Esophagus (tissue), 2 donors: ENCODE measurements around the gene TBK1. TPM values are rescaled to one million over a fixed set of nuclear protein-coding genes. Genes with fewer than 3 reads are reported as not detected.
A peak's percentile ranks its signal among the peaks of the same experiment; 100 is the strongest.

Source experiments
- H3K27ac ChIP-seq, 2 donors: one replicate each; pipeline ENCODE4 v1.5.1; 2013; ENCODE audit warnings: low read depth in 2 of 2, mild to moderate bottlenecking in 2 of 2, inconsistent platforms in 1 of 2, low read length in 1 of 2, moderate library complexity in 1 of 2
- H3K27me3 ChIP-seq, 2 donors: one replicate each; pipeline ENCODE4 v1.6.1; 2013; ENCODE audit warnings: low read length in 2 of 2, control low read depth in 1 of 2, mild to moderate bottlenecking in 1 of 2; ENCODE audit not compliant: insufficient read depth in 2 of 2, control insufficient read depth in 1 of 2
- H3K36me3 ChIP-seq, 2 donors: one replicate each; pipeline ENCODE4 v1.6.1; 2013; ENCODE audit warnings: low read length in 1 of 2; ENCODE audit not compliant: control insufficient read depth in 2 of 2, insufficient read depth in 2 of 2
- H3K4me1 ChIP-seq, 2 donors: one replicate each; pipeline ENCODE4 v1.6.1; 2013; ENCODE audit warnings: low read length in 1 of 2; ENCODE audit not compliant: control insufficient read depth in 2 of 2, insufficient read depth in 2 of 2
- H3K4me3 ChIP-seq, 2 donors: one replicate each; pipeline ENCODE4 v1.5.1; 2013; ENCODE audit warnings: low read length in 2 of 2, mild to moderate bottlenecking in 2 of 2, low read depth in 1 of 2, moderate library complexity in 1 of 2
- H3K9me3 ChIP-seq, 2 donors: one replicate each; pipeline ENCODE4 v1.6.1; 2013; ENCODE audit warnings: mild to moderate bottlenecking in 2 of 2, low read depth in 1 of 2, low read length in 1 of 2, moderate library complexity in 1 of 2; ENCODE audit not compliant: control insufficient read depth in 2 of 2, insufficient read depth in 1 of 2
- WGBS, 2 donors: extraction: QIAGEN DNeasy Blood & Tissue Kit; methylation state at CpG; one replicate each; pipeline ENCODE4 v1.1.7; 2013; 5-methylcytosine and 5-hydroxymethylcytosine counted together
- polyA plus RNA-seq, 2 donors: library from polyadenylated mRNA; stranded (reverse); fragments of 200-250 nt; gene quantifications; one replicate each; pipeline ENCODE4 v1.2.3, GENCODE V29; 2013
- donor health status: healthy with polysubstance abuse.
- donor health status: Bipolar disorder and iron deficiency.

TBK1 gene
- polyA plus RNA-seq, 2 donors, result 10.1 to 11.7 TPM

- peaks cover 0 to 4% of the 10 kb centered on the region in 2 donors for H3K36me3 ChIP-seq
- H3K27ac ChIP-seq, result no peak overlapping the region
- no peaks in the 10 kb centered on the region for H3K9me3 ChIP-seq
- WGBS, 2 donors, result 55 to 70% methylated on average over 2 of the region's 2 CpGs
- no peaks in the 10 kb centered on the region for H3K4me1 ChIP-seq
- no peak overlapping the region for H3K4me3 ChIP-seq
- no peaks in the 10 kb centered on the region for H3K27me3 ChIP-seq
Observed at GRCh38 chr12:64450057-64450640, 1.8 kb upstream of the TBK1 start.

DNA sequence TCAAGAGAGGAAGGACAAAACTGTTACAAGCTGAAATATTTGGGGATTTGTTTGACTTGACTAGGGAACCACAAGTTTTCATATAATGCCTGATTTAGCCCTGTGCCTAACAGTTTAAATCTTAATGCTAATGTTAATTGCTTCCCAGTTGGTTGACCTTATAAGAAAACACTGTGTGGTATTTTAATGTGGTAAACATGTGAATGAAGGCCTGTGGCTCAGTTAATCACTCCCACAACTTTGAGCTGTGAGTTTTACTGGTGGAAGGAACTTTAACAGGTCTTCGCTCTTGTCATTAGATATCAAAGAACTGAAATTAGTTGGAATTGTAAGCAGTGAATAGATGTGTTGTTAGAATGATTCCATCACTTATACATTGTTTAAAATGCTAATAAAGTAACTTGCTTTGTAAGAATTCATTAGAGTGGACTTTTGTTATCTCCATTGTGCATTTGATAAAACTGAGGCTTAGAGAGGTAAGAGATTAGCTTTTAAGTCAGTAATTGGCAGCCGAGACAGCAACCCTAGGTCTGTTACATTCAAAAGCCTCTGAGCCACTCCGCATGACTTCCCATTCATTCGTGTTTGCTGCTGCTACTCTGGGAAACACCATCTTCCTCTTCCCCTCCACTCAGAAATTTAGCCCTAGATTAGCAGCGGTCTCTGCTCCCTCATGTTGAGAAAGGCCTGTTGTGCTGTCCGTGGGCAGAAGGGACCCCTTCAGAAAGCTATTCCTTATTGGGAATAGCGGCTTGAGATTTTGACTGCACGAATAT is 1.0 kb upstream of the TBK1 start:
- Histone ChIP-seq H3K27ac (peak overlapping the region in 1 of 2 donors; percentile 22), H3K36me3 (peaks cover 0 to 4% of the 10 kb centered on the region in 2 donors), H3K27me3 (no peaks in the 10 kb centered on the region), H3K9me3 (no peaks in the 10 kb centered on the region), H3K4me3 (peak overlapping the region in 1 of 2 donors; percentile 96), H3K4me1 (no peaks in the 10 kb centered on the region)
- WGBS, 2 donors, result 19 to 22% methylated on average over 8 of the region's 8 CpGs

DNA sequence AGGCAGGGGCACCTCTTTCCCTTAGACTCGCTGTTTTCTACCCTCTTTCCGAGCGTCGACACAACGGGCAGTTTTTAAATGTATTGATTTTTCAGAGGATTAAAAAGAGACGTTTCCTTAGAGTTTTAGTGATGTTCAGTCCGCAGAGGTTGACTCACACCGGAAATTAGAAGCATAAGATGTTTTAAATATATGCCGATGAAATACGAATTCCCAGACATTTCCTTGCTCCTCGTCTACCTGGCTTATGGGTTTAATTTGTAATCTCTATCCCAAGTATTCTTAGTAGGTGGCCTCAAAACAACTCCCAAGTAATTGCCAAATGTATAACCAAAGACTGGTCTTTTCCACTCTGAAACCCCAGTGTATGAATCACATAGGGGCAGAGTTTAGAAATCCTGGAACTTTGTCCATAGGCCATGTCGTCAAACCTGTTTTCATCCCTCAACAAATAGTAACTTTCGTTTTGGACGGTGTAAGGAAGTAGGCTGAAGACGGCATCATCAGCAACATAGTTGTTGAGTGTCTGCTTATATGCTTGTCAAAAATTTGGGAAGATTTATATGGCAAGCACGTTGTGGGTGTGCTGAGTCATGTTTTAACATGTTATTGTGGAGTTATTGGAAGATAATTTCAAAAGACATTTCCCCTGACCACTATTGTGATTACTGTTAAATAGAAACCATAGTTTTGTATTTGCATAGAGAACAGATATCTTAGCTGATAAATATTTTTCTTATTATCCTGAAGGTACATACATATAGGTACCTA is 824 bp downstream of the TBK1 start:
- H3K4me3 ChIP-seq, result peak overlapping the region; percentile 96
- H3K9me3 ChIP-seq, result no peaks in the 10 kb centered on the region
- H3K36me3 ChIP-seq, result no peaks in the 10 kb centered on the region
- H3K4me1 ChIP-seq, result no peaks in the 10 kb centered on the region
- no peaks in the 10 kb centered on the region for H3K27me3 ChIP-seq
- H3K27ac ChIP-seq, result peak overlapping the region; percentile 98 to 99
- WGBS, 2 donors, result 0 to 1% methylated on average over 16 of the region's 16 CpGs

GRCh38 chr12:64455506-64455905 is 3.6 kb downstream of the TBK1 start:
- Histone ChIP-seq H3K27ac (no peak overlapping the region), H3K27me3 (no peaks in the 10 kb centered on the region), H3K36me3 (no peaks in the 10 kb centered on the region), H3K9me3 (no peaks in the 10 kb centered on the region), H3K4me3 (no peak overlapping the region), H3K4me1 (peaks cover 0 to 2% of the 10 kb centered on the region in 2 donors)
- WGBS, 2 donors, result 76 to 83% methylated on average over 1 of the region's 1 CpG

GRCh38 chr12:64456119-64456518 is 4.2 kb downstream of the TBK1 start:
- Histone ChIP-seq H3K36me3 (no peaks in the 10 kb centered on the region), H3K27me3 (no peaks in the 10 kb centered on the region), H3K4me1 (peaks cover 0 to 2% of the 10 kb centered on the region in 2 donors), H3K27ac (no peak overlapping the region), H3K9me3 (no peaks in the 10 kb centered on the region), H3K4me3 (no peak overlapping the region)

GRCh38 chr12:64457032-64457431 is 5.1 kb downstream of the TBK1 start:
- peaks cover 0 to 2% of the 10 kb centered on the region in 2 donors for H3K4me1 ChIP-seq
- H3K27ac ChIP-seq, result no peak overlapping the region
- H3K27me3 ChIP-seq, result no peaks in the 10 kb centered on the region
- 65 to 67% methylated on average over 6 of the region's 6 CpGs for WGBS, 2 donors
- H3K36me3 ChIP-seq, result peaks cover 3 to 6% of the 10 kb centered on the region in 2 donors
- H3K9me3 ChIP-seq, result no peaks in the 10 kb centered on the region
- H3K4me3 ChIP-seq, result no peak overlapping the region

GRCh38 chr12:64457466-64457865 is 5.5 kb downstream of the TBK1 start:
- H3K4me1 ChIP-seq, result peaks cover 0 to 2% of the 10 kb centered on the region in 2 donors
- WGBS, 2 donors, result 83 to 85% methylated on average over 3 of the region's 3 CpGs
- H3K27ac ChIP-seq, result no peak overlapping the region
- no peaks in the 10 kb centered on the region for H3K27me3 ChIP-seq
- no peak overlapping the region for H3K4me3 ChIP-seq
- H3K36me3 ChIP-seq, result peaks cover 3 to 6% of the 10 kb centered on the region in 2 donors
- no peaks in the 10 kb centered on the region for H3K9me3 ChIP-seq

- Histone ChIP-seq H3K36me3 (peaks cover 3 to 6% of the 10 kb centered on the region in 2 donors), H3K4me3 (no peak overlapping the region), H3K9me3 (no peaks in the 10 kb centered on the region), H3K27me3 (no peaks in the 10 kb centered on the region), H3K4me1 (peaks cover 0 to 2% of the 10 kb centered on the region in 2 donors), H3K27ac (no peak overlapping the region)
- 85 to 87% methylated on average over 4 of the region's 4 CpGs for WGBS, 2 donors
Observed at GRCh38 chr12:64457923-64458322, 6.0 kb downstream of the TBK1 start.

GRCh38 chr12:64459394-64459891 is 7.5 kb downstream of the TBK1 start:
- H3K27ac ChIP-seq, result peak overlapping the region; percentile 15 to 75
- H3K4me1 ChIP-seq, result peaks cover 0 to 2% of the 10 kb centered on the region in 2 donors
- H3K36me3 ChIP-seq, result peaks cover 3 to 6% of the 10 kb centered on the region in 2 donors
- peak overlapping the region in 1 of 2 donors; percentile 10 for H3K4me3 ChIP-seq
- no peaks in the 10 kb centered on the region for H3K27me3 ChIP-seq
- 17 to 19% methylated on average over 3 of the region's 3 CpGs for WGBS, 2 donors
- H3K9me3 ChIP-seq, result no peaks in the 10 kb centered on the region
